ENCODE measurements around the gene CADPS2. TPM values are rescaled to one million over a fixed set of nuclear protein-coding genes. Genes with fewer than 3 reads are reported as not detected.

CADPS2 gene
- total and polyA plus RNA-seq, 10 of the 15 experiments (the other 5 are each of a cell fraction or from before 2014, with no cell fraction given) = 0.05 to 7.5 (median 0.25) TPM

DNA sequence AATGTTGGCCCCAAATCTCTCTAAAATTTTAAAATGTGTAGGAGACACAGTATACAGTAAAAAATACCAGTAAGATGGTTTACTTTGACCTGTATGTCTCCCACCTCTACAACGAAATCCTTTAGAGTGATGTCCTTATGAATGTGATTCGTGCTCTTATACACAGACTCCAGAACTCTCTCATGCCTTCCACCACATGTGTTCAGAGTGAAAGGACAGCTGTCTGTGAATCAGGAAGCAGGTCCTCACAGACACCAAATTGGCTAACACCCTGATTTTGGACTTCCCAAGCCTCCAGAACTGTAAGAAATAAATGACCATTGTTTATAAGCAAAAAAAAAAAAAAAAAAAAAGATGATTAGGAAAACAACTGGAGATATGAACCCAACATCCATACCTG lies 222.5 kb downstream of the CADPS2 start:
- Histone ChIP-seq H4K20me1 (ENCODE audit: control insufficient read depth, insufficient read depth) (no peaks in the 10 kb centered on the region), H3K27me3 (replicated peaks in 1 of 2; ENCODE audit: control insufficient read depth in 2 of 2, insufficient read depth in 2 of 2, low read length in 1 of 2) (no peaks in the 10 kb centered on the region), H3K4me2 (ENCODE audit: control insufficient read depth, insufficient read depth) (no peak overlapping the region), H3K36me3 (ENCODE audit: control insufficient read depth in 2 of 2, insufficient read depth in 2 of 2, low read length in 1 of 2) (no peaks in the 10 kb centered on the region), H3K27ac (ENCODE audit: control insufficient read depth, insufficient read depth) (no peak overlapping the region), H3K79me2 (ENCODE audit: control insufficient read depth, insufficient read depth, low read length) (no peaks in the 10 kb centered on the region), H3K4me3 (no peak overlapping the region), H3K4me1 (ENCODE audit: control insufficient read depth, insufficient read depth, low read length) (no peaks in the 10 kb centered on the region), H3K9me3 (replicated peaks; ENCODE audit: control insufficient read depth, insufficient read depth, low read length) (no peaks in the 10 kb centered on the region), H2AFZ (ENCODE audit: control insufficient read depth, low read depth, low read length) (no peak overlapping the region), H3K9ac (ENCODE audit: control insufficient read depth, insufficient read depth, low read length) (no peak overlapping the region)
- in situ Hi-C loops (cut with MboI) (no loop called here), intact Hi-C loops (cut with micrococcal nuclease; ENCODE audit: unreplicated experiment) (no loop called here)
- RAD21 ChIA-PET (ENCODE audit: unreplicated experiment) = interaction anchor here (0.7 to 5.7 kb wide), 4 partner anchors 19 to 63 kb away, joined by 3 to 36 read pairs (median 4); no protein-coding TSS in a partner anchor
- ATAC-seq (peak; percentile 54), FAIRE-seq (no peak), DNase-seq (ENCODE audit: low read depth, low spot score) (no peak)
- POLR2A ChIA-PET = interaction anchor here (0.7 to 1.6 kb wide), 7 partner anchors 13 to 1103 kb away, joined by 3 to 9 read pairs (median 4); no protein-coding TSS in a partner anchor
- SMC1A ChIA-PET (ENCODE audit: uncharacterized antibody, unreplicated experiment) = interaction anchor here (0.7 to 3.7 kb wide), 5 partner anchors 10 to 63 kb away, joined by 3 to 30 read pairs (median 7); no protein-coding TSS in a partner anchor
- CTCF ChIA-PET = interaction anchor here (0.5 to 1.2 kb wide), 4 partner anchors 9 to 1074 kb away, joined by 3 to 5 read pairs (median 3); no protein-coding TSS in a partner anchor
- WGBS (ENCODE audit: insufficient coverage, insufficient replicate concordance, low lambda C conversion rate, missing lambda C conversion rate) = 3% methylated on average over 2 of the region's 2 CpGs
- no TSS peak for BruUV-seq (replicated peaks)
- TF ChIP-seq SMAD5 (IDR thresholded peaks at IDR 0.05; ENCODE audit: low read depth) (no peak), ZZZ3 (IDR thresholded peaks at IDR 0.05; ENCODE audit: control insufficient read depth, insufficient read length, low read depth) (no peak), SRF (IDR thresholded peaks at IDR 0.05; ENCODE audit: low read depth in 2 of 2, low read length in 2 of 2) (no peak), POLR2A (IDR thresholded peaks at IDR 0.05; ENCODE audit: low read depth, low read length) (no peak), TCF7 (IDR thresholded peaks at IDR 0.05; ENCODE audit: borderline replicate concordance) (no peak), MYC (IDR thresholded peaks at IDR 0.05; ENCODE audit: insufficient read depth, insufficient read length, insufficient replicate concordance, low read length, severe bottlenecking) (no peak), ZNF622 (IDR thresholded peaks at IDR 0.05) (no peak)
- TF ChIP-seq, protein P1, sequence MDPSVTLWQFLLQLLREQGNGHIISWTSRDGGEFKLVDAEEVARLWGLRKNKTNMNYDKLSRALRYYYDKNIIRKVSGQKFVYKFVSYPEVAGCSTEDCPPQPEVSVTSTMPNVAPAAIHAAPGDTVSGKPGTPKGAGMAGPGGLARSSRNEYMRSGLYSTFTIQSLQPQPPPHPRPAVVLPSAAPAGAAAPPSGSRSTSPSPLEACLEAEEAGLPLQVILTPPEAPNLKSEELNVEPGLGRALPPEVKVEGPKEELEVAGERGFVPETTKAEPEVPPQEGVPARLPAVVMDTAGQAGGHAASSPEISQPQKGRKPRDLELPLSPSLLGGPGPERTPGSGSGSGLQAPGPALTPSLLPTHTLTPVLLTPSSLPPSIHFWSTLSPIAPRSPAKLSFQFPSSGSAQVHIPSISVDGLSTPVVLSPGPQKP (IDR thresholded peaks at IDR 0.05; ENCODE audit: low read depth, low read length) = no peak
- TF ChIP-seq, protein P2, sequence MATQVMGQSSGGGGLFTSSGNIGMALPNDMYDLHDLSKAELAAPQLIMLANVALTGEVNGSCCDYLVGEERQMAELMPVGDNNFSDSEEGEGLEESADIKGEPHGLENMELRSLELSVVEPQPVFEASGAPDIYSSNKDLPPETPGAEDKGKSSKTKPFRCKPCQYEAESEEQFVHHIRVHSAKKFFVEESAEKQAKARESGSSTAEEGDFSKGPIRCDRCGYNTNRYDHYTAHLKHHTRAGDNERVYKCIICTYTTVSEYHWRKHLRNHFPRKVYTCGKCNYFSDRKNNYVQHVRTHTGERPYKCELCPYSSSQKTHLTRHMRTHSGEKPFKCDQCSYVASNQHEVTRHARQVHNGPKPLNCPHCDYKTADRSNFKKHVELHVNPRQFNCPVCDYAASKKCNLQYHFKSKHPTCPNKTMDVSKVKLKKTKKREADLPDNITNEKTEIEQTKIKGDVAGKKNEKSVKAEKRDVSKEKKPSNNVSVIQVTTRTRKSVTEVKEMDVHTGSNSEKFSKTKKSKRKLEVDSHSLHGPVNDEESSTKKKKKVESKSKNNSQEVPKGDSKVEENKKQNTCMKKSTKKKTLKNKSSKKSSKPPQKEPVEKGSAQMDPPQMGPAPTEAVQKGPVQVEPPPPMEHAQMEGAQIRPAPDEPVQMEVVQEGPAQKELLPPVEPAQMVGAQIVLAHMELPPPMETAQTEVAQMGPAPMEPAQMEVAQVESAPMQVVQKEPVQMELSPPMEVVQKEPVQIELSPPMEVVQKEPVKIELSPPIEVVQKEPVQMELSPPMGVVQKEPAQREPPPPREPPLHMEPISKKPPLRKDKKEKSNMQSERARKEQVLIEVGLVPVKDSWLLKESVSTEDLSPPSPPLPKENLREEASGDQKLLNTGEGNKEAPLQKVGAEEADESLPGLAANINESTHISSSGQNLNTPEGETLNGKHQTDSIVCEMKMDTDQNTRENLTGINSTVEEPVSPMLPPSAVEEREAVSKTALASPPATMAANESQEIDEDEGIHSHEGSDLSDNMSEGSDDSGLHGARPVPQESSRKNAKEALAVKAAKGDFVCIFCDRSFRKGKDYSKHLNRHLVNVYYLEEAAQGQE (IDR thresholded peaks at IDR 0.05; ENCODE audit: low read depth, low read length) = no peak
- TF ChIP-seq, protein P3, sequence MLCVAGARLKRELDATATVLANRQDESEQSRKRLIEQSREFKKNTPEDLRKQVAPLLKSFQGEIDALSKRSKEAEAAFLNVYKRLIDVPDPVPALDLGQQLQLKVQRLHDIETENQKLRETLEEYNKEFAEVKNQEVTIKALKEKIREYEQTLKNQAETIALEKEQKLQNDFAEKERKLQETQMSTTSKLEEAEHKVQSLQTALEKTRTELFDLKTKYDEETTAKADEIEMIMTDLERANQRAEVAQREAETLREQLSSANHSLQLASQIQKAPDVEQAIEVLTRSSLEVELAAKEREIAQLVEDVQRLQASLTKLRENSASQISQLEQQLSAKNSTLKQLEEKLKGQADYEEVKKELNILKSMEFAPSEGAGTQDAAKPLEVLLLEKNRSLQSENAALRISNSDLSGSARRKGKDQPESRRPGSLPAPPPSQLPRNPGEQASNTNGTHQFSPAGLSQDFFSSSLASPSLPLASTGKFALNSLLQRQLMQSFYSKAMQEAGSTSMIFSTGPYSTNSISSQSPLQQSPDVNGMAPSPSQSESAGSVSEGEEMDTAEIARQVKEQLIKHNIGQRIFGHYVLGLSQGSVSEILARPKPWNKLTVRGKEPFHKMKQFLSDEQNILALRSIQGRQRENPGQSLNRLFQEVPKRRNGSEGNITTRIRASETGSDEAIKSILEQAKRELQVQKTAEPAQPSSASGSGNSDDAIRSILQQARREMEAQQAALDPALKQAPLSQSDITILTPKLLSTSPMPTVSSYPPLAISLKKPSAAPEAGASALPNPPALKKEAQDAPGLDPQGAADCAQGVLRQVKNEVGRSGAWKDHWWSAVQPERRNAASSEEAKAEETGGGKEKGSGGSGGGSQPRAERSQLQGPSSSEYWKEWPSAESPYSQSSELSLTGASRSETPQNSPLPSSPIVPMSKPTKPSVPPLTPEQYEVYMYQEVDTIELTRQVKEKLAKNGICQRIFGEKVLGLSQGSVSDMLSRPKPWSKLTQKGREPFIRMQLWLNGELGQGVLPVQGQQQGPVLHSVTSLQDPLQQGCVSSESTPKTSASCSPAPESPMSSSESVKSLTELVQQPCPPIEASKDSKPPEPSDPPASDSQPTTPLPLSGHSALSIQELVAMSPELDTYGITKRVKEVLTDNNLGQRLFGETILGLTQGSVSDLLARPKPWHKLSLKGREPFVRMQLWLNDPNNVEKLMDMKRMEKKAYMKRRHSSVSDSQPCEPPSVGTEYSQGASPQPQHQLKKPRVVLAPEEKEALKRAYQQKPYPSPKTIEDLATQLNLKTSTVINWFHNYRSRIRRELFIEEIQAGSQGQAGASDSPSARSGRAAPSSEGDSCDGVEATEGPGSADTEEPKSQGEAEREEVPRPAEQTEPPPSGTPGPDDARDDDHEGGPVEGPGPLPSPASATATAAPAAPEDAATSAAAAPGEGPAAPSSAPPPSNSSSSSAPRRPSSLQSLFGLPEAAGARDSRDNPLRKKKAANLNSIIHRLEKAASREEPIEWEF (IDR thresholded peaks at IDR 0.05; ENCODE audit: insufficient replicate concordance, low read depth, low read length) = no peak
